ENCODE measurements around the gene B3GALT4. TPM values are rescaled to one million over a fixed set of nuclear protein-coding genes. Genes with fewer than 3 reads are reported as not detected.

The B3GALT4 gene
- total RNA-seq (10 to 100 TPM; 10.1 to 13.0 TPM), total RNA-seq (15.0 to 16.9 reads per million in 2 donors)

- DNase-seq (peak; percentile 49 to 68 (median 65)), ATAC-seq (peak; percentile 76)
- Mint-ChIP-seq H3K36me3 (ENCODE audit: low read depth) (peaks cover 4% of the 10 kb centered on the region), H3K4me3 (peak within 1 kb of the TSS; percentile 91), H3K27me3 (no peaks in the 10 kb centered on the region), H3K27ac (peak within 1 kb of the TSS; percentile 99), H3K4me1 (peaks cover 61% of the 10 kb centered on the region)
- H3K9me3 ChIP-seq (ENCODE audit: control insufficient read depth, low read length, poor library complexity, severe bottlenecking) = no peaks in the 10 kb centered on the region
These were observed at the start of gene B3GALT4 for GRCh38 chr6:33276864-33277662. Gene B3GALT4, plus strand, starts transcription at chr6:33277123. Its CDS starts 297 bp downstream, at chr6:33277420.

DNA sequence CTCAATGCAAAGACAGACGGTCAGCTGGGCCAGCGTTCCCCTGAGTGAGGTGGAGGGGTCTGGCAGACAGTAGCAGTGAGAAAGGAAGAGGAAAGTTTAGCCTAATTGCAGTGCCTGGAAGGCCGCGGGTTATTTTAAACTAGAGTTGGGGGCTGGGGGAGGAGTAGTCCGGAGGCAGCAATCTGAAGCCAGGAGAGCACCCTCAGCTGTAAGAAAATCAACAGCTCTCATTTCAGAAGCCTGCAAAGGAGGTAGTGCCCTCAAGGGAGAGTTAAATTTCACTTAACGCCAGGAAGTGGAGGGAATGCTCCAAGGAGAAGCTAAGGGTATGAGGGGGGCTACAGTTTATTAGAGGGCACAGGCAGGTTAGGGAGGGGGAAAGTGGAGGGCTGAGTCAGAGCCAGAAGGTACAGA, 41.7 kb upstream of the B3GALT4 start:
- no peak overlapping the region for H3K4me3 Mint-ChIP-seq
- peaks cover 6% of the 10 kb centered on the region for H3K4me1 Mint-ChIP-seq
- ATAC-seq (no peak), DNase-seq (no peak)
- no peaks in the 10 kb centered on the region for H3K9me3 ChIP-seq (ENCODE audit: control insufficient read depth, low read length, poor library complexity, severe bottlenecking)
- H3K27me3 Mint-ChIP-seq = peaks cover 66% of the 10 kb centered on the region
- H3K36me3 Mint-ChIP-seq (ENCODE audit: low read depth) = peaks cover 4% of the 10 kb centered on the region
- no peak overlapping the region for H3K27ac Mint-ChIP-seq

- DNase-seq (no peak), ATAC-seq (no peak)
- H3K36me3 Mint-ChIP-seq (ENCODE audit: low read depth) = peaks cover 3% of the 10 kb centered on the region
- peaks cover 65% of the 10 kb centered on the region for H3K27me3 Mint-ChIP-seq
- H3K27ac Mint-ChIP-seq = no peak overlapping the region
- no peaks in the 10 kb centered on the region for H3K9me3 ChIP-seq (ENCODE audit: control insufficient read depth, low read length, poor library complexity, severe bottlenecking)
- H3K4me3 Mint-ChIP-seq = no peak overlapping the region
- peaks cover 6% of the 10 kb centered on the region for H3K4me1 Mint-ChIP-seq
These were observed 40.6 kb upstream of the B3GALT4 start for GRCh38 chr6:33236328-33236727.

DNA sequence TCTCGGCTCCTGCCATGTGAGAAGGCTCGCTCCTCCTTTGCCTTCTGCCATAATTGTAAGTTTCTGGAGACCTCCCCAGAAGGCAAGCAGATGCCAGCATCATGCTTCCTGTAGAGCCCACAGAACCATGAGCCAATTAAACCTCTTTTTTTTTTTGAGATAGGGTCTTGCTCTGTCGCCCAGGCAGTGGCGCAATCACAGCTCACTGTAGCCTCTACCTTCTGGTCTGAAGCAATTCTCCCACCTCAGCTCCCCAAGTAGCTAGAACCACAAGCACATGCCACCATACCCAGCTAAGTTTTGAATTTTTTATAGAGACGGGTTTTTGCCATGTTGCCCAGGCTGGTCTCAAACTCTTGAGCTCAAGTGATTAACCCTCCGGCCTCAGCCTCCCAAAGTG, 40.1 kb upstream of the B3GALT4 start:
- H3K4me3 Mint-ChIP-seq = no peak overlapping the region
- H3K9me3 ChIP-seq (ENCODE audit: control insufficient read depth, low read length, poor library complexity, severe bottlenecking) = no peaks in the 10 kb centered on the region
- DNase-seq (no peak), ATAC-seq (no peak)
- H3K27ac Mint-ChIP-seq = no peak overlapping the region
- H3K36me3 Mint-ChIP-seq (ENCODE audit: low read depth) = peaks cover 2% of the 10 kb centered on the region
- peaks cover 7% of the 10 kb centered on the region for H3K4me1 Mint-ChIP-seq
- peaks cover 60% of the 10 kb centered on the region for H3K27me3 Mint-ChIP-seq

- H3K27ac Mint-ChIP-seq = no peak overlapping the region
- no peaks in the 10 kb centered on the region for H3K9me3 ChIP-seq (ENCODE audit: control insufficient read depth, low read length, poor library complexity, severe bottlenecking)
- H3K4me3 Mint-ChIP-seq = no peak overlapping the region
- DNase-seq (no peak), ATAC-seq (no peak)
- peaks cover 6% of the 10 kb centered on the region for H3K36me3 Mint-ChIP-seq (ENCODE audit: low read depth)
- peaks cover 61% of the 10 kb centered on the region for H3K27me3 Mint-ChIP-seq
- peaks cover 12% of the 10 kb centered on the region for H3K4me1 Mint-ChIP-seq
These were observed 39.2 kb upstream of the B3GALT4 start for GRCh38 chr6:33237741-33238140.

GRCh38 chr6:33241968-33242367, 35.0 kb upstream of the B3GALT4 start:
- ATAC-seq = peak; percentile 25
- H3K9me3 ChIP-seq (ENCODE audit: control insufficient read depth, low read length, poor library complexity, severe bottlenecking) = no peaks in the 10 kb centered on the region

DNA sequence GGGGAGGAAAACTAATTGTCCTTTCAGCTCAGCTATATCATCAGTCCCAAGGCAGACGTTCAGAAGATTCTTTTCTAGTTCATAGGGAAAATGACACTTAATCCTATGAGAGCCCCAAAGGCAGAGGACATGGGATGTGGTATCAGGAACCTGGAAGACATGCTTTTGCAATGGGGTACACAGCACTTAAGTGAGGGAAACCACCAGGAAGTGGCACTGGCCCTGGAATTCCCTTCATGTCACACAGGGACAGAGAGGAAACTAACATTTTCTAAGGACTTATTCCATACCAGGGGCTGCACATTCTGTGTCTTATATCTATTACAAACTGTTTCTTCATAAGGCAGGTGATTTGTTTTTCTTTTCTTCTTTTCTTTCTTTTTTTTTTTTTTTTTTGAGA, 33.4 kb upstream of the B3GALT4 start:
- no peak overlapping the region for H3K27ac Mint-ChIP-seq
- no peak for ATAC-seq
- no peak for DNase-seq
- H3K36me3 Mint-ChIP-seq (ENCODE audit: low read depth) = peaks cover 3% of the 10 kb centered on the region
- no peak overlapping the region for H3K4me3 Mint-ChIP-seq
- H3K9me3 ChIP-seq (ENCODE audit: control insufficient read depth, low read length, poor library complexity, severe bottlenecking) = no peaks in the 10 kb centered on the region
- peaks cover 9% of the 10 kb centered on the region for H3K4me1 Mint-ChIP-seq
- H3K27me3 Mint-ChIP-seq = peaks cover 21% of the 10 kb centered on the region

More at GRCh38 chr6:33241968-33242367, 35.0 kb upstream of the B3GALT4 start:
- Mint-ChIP-seq H3K4me3 (no peak overlapping the region), H3K27ac (peak overlapping the region; percentile 83), H3K4me1 (peaks cover 7% of the 10 kb centered on the region), H3K36me3 (ENCODE audit: low read depth) (peaks cover 3% of the 10 kb centered on the region), H3K27me3 (peaks cover 31% of the 10 kb centered on the region)
- no peak for DNase-seq

GRCh38 chr6:33247977-33248642, 28.8 kb upstream of the B3GALT4 start:
- H3K27me3 Mint-ChIP-seq = no peaks in the 10 kb centered on the region
- peak overlapping the region; percentile 93 for H3K4me3 Mint-ChIP-seq
- peaks cover 28% of the 10 kb centered on the region for H3K4me1 Mint-ChIP-seq
- peak overlapping the region; percentile 98 for H3K27ac Mint-ChIP-seq
- peak; percentile 77 to 88 (median 80) for DNase-seq
- ATAC-seq = peak; percentile 44
- peaks cover 3% of the 10 kb centered on the region for H3K36me3 Mint-ChIP-seq (ENCODE audit: low read depth)
- no peaks in the 10 kb centered on the region for H3K9me3 ChIP-seq (ENCODE audit: control insufficient read depth, low read length, poor library complexity, severe bottlenecking)

- Mint-ChIP-seq H3K36me3 (ENCODE audit: low read depth) (peaks cover 3% of the 10 kb centered on the region), H3K4me1 (peaks cover 28% of the 10 kb centered on the region), H3K4me3 (peak overlapping the region; percentile 93), H3K27me3 (no peaks in the 10 kb centered on the region), H3K27ac (peak overlapping the region; percentile 98)
- DNase-seq (peak in 1 of 3 donors; percentile 23), ATAC-seq (peak; percentile 27)
- no peaks in the 10 kb centered on the region for H3K9me3 ChIP-seq (ENCODE audit: control insufficient read depth, low read length, poor library complexity, severe bottlenecking)
These were observed 28.3 kb upstream of the B3GALT4 start for GRCh38 chr6:33248643-33248931.

GRCh38 chr6:33248932-33249731, 27.8 kb upstream of the B3GALT4 start:
- peak; percentile 89 for ATAC-seq
- H3K27me3 Mint-ChIP-seq = no peaks in the 10 kb centered on the region
- DNase-seq = peak; percentile 85 to 95 (median 89)
- peak overlapping the region; percentile 93 for H3K4me3 Mint-ChIP-seq
- H3K4me1 Mint-ChIP-seq = peaks cover 28% of the 10 kb centered on the region
- H3K36me3 Mint-ChIP-seq (ENCODE audit: low read depth) = peaks cover 3% of the 10 kb centered on the region
- no peaks in the 10 kb centered on the region for H3K9me3 ChIP-seq (ENCODE audit: control insufficient read depth, low read length, poor library complexity, severe bottlenecking)
- peak overlapping the region; percentile 98 for H3K27ac Mint-ChIP-seq

- ATAC-seq (no peak), DNase-seq (no peak)
- peaks cover 28% of the 10 kb centered on the region for H3K4me1 Mint-ChIP-seq
- no peaks in the 10 kb centered on the region for H3K27me3 Mint-ChIP-seq
- peak overlapping the region; percentile 93 for H3K4me3 Mint-ChIP-seq
- peaks cover 3% of the 10 kb centered on the region for H3K36me3 Mint-ChIP-seq (ENCODE audit: low read depth)
- no peaks in the 10 kb centered on the region for H3K9me3 ChIP-seq (ENCODE audit: control insufficient read depth, low read length, poor library complexity, severe bottlenecking)
- peak overlapping the region; percentile 98 for H3K27ac Mint-ChIP-seq
These were observed 26.9 kb upstream of the B3GALT4 start for GRCh38 chr6:33249732-33250630.

GRCh38 chr6:33250731-33251130, 26.2 kb upstream of the B3GALT4 start:
- no peaks in the 10 kb centered on the region for H3K27me3 Mint-ChIP-seq
- ATAC-seq = no peak
- peaks cover 3% of the 10 kb centered on the region for H3K36me3 Mint-ChIP-seq (ENCODE audit: low read depth)
- peak overlapping the region; percentile 98 for H3K27ac Mint-ChIP-seq
- H3K9me3 ChIP-seq (ENCODE audit: control insufficient read depth, low read length, poor library complexity, severe bottlenecking) = no peaks in the 10 kb centered on the region
- DNase-seq = no peak
- H3K4me3 Mint-ChIP-seq = peak overlapping the region; percentile 93
- H3K4me1 Mint-ChIP-seq = peaks cover 28% of the 10 kb centered on the region
